SKM-1 treated with dmso at 0.1 percent for 144 hours (cell line): ENCODE results near the gene SERPINA6.
"Not testable (repeated sequence)": the region's sequence is repeated elsewhere in the genome, so short reads cannot be mapped to it uniquely, and the experiment has no call there.

Source experiments
- DNase-seq: peaks from one replicate; lab custom pipeline; 2025; ENCODE audit not compliant: unreplicated experiment; lab: John Stamatoyannopoulos, UW

The SERPINA6 gene

DNA sequence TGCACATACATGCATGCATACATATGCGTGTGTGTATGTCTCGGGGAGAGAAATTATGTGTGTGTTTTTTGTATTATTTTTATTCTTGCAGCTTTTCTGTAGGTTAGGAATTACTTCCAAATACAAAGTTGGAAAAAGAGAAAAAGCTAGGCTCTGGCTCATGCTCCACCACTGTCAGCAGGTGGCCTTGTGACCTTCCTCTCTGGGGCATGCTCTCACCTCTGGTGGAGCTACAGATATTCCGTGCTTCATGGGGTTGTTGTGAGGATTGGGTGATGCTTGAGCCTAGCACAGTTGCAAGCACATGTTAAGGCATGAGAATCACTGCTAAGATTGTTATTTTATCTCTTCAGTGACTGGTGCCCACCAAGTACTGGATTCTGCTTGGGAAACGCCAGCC lies 6.7 kb upstream of the SERPINA6 start:
- no peak for DNase-seq

DNA sequence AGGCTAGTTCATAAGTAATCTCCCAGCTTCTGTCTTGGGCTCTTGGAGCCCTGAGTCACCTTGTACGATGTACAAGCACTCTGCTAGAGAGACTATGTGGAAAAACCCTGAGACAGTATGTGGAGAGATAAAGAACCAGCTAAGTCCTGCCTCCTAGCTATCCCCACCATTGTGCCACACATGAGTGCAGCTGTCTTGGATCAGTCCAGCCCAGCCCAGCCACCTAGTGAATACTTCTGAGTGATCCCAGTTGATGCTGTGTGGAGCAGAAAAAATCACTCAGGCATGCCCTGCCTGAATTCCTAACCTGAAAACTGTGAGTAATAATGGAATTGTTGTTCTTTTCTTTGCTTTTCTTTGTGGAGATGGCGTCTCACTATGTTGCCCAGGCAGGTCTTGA lies 5.1 kb upstream of the SERPINA6 start:
- no peak for DNase-seq

DNA sequence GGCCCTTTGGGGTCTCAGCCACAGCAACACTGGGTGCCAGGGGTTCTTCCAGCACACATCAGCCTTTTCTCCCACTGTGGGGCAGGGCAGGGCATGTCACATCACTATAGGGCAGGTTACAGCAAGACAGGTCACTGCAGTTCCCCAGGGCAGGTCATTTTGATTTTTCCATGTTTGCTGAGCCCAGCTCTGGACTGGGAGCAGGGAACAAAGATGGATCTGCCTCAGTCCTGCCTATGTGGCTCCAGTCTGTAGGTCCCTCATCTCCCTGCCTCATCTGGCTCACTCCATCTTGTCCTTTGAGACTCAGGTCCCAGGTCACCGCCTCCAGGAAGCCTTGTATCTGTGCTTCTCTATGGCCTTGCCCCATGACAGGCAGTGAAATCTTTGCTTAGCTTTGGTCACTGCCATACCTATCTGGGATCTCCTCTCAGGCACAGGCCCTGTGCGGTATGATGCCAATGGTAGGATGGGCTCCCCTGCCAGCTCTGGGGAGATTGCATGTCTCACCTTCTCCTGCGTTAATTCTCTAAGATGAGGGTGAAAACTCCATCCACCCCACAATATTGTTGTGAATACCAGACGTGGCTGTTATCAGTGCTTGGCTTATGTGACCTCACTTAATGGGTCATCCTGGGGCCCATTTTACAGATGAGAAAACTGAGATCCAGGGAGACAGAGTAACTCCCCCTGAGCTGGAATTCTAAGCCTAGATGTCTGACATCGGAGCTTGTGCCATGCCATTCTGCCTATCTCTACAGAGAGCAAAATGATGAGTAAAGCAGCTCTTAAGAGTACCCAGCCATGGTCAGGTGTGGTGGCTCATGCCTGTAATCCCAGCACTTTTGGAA lies 1.5 kb downstream of the SERPINA6 start:
- no peak for DNase-seq

DNA sequence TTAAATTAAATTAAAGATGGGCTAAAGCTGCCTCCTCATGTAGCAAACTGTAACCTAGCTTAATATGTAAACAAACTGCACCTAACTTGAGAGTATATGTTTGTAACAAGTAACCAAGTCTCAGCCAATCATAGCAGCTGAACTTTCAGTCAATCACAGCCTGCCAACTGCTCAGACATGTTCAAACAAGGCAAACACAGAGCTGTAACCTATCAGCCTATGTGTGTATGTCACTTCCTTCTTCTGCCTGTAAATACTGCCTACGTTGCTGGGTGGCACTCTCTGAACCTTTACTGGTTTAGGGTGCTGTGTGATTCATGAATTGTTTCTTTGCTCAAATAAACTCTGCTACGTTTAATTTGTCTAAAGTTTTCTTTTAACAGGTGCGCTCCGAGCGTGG lies 2.9 kb downstream of the SERPINA6 start:
- DNase-seq: no peak

DNA sequence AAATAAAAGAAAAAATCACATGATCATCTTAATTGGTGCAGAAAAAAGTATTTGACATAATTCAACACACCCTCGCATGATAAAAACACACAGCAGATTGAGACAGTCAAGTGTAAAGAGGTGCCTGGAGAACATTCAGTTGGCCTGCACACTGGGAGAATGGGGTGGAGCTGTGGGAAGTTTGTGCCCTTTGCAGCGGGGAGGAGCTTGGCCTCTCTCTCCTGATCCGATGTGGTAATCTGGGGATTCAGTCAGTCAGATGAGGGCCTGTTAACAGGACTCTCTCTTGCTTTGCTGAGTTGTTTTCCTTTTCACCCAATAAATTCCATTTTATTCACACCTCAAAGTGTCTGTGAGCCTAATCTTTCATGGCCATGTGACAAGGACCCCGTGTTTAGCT lies 5.9 kb downstream of the SERPINA6 start:
- no peak for DNase-seq

DNA sequence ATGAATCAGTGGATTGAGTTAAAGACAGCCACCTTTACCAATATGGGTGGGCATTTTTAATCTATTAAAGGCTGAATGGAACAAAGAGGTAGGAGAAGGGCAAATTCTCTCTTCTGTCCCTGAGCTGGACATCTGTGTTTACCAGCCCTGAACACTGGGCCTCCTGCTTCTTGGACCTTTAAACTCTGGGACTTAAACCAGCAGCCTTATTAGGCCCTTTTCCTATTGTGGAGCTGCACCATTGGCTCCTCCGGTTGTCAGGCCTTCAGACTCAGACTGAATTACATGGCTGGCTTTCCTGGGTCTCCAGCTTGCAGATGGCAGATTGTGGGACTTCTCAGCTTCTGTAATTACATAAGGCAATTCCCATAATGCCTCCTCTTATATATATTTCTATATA lies 6.4 kb downstream of the SERPINA6 start:
- no peak for DNase-seq

DNA sequence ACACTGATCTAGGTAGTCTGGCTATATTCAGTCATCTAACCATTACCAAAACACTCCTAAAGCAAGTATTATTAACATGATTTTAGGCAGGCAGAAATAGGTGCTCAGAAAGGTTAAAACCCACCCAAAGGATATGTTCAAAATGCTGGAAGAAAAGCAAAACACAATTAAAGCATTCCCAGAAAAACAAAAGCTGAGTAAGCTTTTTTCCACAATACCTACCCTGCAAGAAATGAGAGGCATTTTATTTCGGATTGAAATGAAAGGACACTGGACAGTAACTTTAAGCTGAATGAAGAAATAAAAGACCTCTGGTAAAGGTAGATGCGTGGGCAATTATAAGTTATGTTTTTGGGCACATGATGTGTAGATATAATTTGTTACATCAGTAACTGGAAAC lies 8.2 kb downstream of the SERPINA6 start:
- DNase-seq: no peak

DNA sequence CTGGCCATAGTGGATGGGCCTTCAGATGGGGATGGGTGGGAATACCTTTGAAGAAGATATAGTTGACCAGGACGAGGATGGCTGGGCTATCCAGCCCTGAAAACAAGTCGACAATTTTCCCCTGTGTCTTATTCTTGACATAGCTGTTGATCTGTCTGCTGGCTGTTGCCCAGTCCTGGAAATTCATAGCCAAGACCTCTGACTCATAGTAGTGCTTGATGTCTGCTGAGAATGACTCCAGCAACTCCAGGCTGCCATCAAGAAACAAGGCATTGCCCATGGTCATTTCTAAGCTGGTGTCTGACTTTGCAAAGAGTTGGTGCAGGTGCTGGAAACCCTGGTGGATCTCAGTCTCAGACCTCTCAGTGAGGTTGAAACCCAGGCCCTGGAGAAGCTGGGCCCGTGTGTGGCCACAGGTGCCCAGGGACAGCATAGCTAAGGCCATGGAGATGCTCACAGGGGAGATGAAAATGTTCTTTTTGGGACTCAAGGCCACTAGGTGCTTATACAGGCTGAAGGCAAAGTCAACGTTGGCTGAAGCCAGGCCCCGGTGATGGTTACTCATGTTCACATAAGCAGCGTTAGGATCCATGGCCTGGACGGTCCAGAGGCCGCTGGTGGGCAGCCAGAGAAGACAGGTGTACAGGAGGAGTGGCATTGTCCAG lies 9.0 kb downstream of the SERPINA6 start:
- no peak for DNase-seq

DNA sequence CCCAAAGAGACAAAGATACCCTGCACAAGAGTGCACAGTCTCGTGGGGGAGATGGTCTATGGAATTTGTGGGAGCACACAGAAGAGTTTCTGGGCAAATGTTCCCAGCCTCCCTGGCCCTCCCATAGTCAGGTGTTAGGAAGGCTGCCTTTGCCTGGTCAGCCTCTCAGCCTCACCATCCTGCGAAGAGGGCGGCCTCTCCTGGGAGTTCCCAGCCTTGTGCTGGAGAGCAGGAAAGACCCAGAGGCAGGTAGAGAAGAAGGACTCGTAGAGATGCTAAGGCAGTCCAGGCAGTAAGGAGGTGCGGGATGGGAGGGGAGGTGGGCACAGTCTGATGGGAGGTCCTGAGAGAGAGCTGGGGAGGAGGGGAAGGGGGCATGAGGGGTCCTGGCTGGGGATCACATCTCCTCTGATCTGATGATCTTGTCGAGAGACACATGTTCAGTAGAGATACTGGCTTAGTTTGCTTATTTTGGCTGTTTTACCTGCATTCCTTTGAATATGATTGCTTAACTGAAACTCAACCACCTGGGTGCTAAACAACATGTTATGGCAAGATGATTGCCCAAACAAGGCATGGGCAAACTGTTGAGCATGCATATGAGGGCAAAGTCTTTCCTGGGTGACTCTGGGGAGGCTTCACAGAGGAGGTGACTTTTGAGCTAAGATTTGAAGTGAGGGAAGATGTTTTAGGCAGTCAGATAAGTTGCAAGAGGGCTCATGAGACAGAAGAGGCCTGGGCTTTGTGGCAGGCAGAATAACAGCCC lies 10.5 kb downstream of the SERPINA6 start:
- no peak for DNase-seq

DNA sequence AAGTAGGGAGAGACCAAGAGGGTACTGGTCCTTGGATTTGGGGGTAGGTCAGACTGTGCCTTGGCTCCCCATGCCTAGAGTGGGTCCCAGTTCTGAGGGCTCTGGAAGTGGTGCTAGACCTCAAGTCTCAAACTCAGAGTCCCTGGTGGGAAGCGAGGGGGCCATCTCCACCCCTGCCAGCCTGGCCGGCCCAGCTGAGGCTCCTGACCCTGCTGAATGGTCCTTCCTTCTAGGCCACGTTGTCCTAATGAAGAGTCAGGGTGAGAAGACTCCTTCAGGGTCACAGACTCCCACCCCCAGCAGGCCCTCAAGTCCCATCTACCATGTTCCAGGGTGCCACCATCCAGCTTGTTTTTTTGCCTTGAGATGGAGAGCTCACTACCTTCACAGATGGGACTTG lies 12.9 kb downstream of the SERPINA6 start:
- no peak for DNase-seq

DNA sequence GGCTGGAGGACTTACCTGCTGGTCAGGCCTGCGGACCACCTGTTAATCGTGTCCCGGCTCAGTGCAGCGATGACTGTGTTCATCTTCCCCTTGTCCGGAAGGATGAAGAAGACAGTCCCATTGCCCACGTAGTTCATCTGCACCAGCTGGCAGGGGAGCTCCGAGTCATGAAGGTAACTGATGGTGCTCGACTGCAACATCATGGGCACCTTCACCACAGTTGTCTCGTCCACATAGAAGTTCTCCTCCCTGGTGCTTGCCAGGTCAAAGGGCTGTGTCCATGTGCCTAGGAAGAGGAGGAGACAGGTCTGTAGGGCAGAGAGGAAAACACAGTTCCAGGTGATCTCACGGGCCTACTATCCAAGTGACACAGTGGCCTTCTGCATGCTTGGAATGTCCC lies 13.4 kb downstream of the SERPINA6 start:
- no peak for DNase-seq

DNA sequence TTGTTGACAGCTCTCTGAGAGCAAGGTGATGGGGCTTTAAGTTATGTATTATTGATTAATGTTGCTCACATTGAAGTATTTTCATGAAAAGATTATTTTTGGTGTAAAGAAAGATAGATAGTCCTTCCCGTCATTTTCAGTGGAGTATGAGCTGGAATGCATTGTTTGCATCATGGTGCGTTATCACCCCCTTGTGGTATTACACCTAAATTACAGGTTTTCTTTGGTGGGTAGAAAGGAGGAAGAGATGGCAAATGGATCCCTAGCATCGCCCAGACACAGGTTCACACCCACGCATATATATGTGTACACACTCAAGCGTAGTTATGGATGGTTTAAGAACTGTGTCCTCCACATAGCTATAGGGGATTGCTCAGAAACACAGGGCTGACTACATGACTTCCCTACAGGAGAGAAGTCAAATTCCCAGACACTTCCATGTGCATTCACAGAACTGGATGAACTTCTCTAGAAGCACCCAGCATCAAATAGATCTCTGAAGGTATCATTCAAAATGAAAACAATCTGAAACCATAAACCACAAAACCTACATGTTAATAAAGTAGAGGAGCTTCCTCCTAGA lies 15.6 kb downstream of the SERPINA6 start:
- peak; percentile 9 for DNase-seq

DNA sequence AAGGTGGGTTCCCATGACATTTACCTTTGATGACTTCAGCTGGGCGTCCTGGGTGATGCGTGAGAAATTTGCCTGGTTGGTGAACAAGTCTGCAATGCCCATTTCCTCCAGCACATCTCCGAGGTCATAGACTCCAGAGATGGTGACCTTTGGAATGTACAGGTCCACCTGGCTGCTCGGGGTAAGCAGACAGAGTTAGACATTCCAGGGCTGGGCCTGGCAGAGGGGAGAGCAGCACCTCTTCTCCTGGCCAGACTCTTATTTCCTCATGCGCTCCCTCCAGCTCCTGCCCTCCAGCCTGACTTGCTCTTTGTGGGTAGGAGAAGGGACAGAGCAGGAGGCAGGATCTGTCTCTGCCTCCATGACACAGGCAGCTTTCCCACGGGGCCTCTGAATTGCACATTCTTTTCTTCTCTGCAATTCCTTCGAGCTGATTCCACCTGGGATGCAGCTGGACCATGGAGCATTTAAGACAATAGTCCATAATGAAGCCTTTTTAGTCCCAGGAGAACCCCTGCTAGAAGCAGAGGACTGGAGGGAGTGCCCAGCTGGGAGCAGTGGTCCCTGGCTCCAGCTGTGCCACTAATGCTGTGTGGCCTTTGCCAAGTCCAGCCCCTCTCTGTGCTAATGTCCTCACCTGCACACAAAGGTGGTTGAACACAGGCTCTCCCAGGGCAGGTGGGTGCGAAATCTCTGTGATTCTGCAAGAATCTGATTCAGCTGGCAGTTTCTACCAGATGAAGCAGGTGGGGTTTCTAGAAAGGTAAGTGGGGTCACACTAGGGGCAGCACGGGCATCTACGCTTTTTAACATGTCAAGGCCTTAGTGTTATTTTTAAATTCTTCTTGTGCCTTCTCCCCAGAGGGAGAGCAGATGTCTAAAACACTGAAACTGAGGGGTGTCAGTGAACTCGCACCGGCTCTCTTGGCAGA lies 16.8 kb downstream of the SERPINA6 start:
- no peak for DNase-seq

DNA sequence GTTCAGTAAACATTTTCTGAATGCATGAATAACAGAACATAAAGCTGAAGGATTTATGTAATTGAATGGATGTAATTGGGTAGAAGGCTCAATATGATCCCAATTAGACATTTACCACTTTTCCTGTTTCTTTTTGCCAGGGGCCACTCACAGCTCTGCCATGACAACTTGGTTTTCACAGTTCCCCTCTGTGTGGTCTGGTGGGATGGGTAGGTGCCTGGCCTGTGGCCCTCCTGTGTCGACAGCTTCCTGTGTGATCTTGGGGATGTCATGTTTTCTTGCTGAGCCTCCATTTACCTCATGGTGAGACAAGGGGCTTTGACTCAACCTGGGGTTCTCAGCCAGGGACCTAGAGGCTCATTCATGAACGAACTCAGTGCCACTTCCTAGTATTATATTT lies 17.5 kb downstream of the SERPINA6 start:
- DNase-seq: no peak

DNA sequence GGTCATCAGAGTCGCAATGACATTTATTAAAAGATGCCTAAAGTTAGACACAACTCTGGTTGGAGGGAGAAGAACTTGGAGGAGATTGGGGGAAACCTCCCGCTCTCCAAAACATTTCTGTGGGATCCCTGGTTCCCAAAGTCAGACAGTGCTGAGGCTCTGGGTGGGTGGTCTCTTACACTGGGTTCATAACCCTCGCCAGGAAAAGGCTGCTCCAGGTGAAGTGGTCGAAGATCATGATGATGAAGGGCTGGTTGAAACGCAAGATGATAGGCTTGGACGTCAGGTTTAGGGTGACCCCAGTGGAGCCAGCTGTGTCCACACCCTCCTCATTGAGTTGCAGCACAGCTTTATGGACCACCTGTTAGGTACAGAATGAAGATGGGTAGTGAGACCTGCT lies 18.9 kb downstream of the SERPINA6 start:
- DNase-seq: no peak

DNA sequence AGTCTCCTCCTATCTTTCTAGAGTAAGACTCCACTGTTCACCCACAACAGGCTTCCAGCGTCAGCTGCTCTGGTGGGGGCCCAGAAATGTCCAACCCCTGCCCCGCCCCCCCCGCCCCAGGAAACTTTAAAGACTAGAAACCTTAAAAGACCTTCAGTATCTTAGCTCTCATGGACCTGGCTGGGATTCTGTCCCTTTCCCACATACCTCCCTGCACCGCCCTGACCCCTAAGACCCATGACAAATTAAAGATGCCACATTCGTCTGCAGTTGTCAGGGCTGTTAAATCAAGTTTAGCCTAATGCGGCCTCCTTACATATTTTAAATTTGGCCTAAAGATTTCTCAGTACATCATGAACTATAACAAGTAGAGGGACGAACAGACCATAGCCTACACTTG lies 20.0 kb downstream of the SERPINA6 start:
- no peak for DNase-seq

DNA sequence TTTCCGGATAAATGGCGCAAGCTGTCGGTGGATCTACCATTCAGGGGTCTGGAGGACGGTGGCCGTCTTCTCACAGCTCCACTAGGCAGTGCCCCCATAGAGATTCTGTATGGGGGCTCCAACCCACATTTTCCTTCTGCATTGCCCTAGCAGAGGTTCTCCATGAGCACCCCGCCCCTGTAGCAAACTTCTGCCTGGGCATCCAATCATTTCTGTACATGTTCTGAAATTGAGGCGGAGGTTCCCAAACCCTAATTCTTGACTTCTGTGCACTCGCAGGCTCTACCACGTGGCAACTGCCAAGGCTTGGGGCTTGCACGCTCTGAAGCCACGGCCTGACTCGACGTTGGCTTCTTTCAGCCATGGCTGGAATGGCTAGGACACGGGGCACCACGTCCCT lies 25.0 kb downstream of the SERPINA6 start:
- no peak for DNase-seq

DNA sequence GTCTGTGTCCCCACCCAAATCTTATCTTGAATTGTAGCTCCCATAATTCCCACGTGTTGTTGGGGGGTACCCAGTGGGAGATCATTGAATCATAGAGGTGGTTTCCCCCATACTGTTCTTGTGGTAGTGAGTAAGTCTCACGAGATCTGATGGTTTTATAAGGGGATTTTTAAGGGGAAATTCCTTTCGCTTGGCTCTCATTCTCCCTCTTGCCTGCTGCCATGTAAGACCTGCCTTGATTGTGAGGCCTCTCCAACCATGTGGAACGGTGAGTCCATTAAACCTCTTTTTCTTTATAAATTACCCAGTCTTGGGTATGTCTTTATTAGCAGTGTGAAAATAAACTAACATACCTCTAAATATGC lies 27.0 kb downstream of the SERPINA6 start:
- DNase-seq: not testable (repeated sequence)

DNA sequence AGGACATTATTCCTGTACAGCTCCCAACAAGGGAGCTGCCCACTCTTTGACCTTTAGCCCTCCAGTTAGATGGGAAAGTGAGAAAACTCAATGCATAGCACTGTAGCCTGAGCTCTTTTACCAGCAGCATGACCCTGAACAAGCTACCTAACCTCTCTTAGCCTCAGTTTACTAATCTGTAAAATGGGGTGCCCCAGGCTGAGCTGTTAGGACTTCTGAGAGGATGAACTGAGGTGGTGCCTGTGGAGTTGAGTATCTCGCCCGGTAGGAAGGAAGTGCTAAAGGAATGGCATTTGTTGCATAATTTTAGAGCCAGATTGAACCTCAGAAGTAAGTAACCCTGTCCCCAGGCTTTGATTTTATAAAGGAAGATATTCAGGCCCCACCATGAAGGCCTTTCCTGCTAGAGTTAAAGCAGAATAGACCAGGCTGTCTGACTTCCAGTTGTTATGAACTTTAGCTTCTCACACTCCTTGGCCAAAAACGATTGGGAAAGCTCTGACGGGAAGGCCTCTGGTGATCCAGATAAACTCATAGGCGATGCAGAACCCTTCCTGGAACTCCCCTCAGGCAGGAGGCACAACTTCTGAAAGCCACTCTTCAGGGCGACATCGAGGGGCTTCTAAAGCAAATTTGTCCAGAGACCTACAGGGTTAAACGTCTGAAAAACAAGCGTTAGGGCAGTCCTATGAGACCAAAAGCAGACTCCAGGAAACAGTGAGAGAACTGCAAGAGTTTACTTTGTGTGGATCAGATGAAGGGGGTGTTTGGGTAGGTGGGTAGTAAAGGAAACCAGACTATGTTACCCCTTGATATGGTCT lies 27.6 kb downstream of the SERPINA6 start:
- no peak for DNase-seq

DNA sequence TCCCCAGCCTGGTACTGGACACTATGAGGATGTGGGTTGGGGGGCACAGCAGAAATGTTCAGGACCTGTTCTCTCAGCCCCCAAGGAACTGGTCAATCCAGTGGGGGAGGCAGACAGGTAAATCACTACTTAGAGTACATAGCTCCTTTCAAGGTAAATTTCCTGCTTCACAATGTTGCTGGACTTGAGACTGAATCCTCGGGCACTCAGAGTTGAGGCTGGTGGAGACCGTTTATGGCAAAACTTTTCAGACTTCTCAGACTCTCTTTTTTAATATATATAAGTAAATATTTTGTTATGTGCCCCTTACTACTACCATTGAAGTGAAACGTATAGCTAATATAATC lies 29.6 kb downstream of the SERPINA6 start:
- DNase-seq: no peak
